Neuronal stem cell (in vitro differentiated cells): Measurements from ENCODE around the gene PLGRKT.

Experiments
- DNase-seq: peaks from one replicate; pipeline ENCODE4 v3.0.0-alpha.2; 2013; ENCODE audit warnings: low spot score
- H2AFZ ChIP-seq: one replicate; pipeline ENCODE4 v1.6.1; 2013; ENCODE audit warnings: mild to moderate bottlenecking, low read length, inconsistent platforms
- H2AK5ac ChIP-seq: 2 replicates; pipeline ENCODE4 v1.6.1; 2013; ENCODE audit warnings: low read depth, mild to moderate bottlenecking, inconsistent platforms, low read length, moderate library complexity, mixed read lengths
- H2BK120ac ChIP-seq: 2 replicates; pipeline ENCODE4 v1.6.1; 2013; ENCODE audit warnings: low read depth, mild to moderate bottlenecking, inconsistent platforms, low read length, moderate library complexity, mixed read lengths
- H2BK12ac ChIP-seq: one replicate; pipeline ENCODE4 v1.6.1; 2013; ENCODE audit warnings: low read length, inconsistent platforms
- H2BK15ac ChIP-seq: 2 replicates; pipeline ENCODE4 v1.6.1; 2013; ENCODE audit warnings: mild to moderate bottlenecking, low read length, inconsistent platforms, mixed read lengths
- H2BK5ac ChIP-seq: one replicate; pipeline ENCODE4 v1.6.1; 2013; ENCODE audit warnings: inconsistent platforms, mild to moderate bottlenecking, low read length, moderate library complexity
- H3K14ac ChIP-seq: one replicate; pipeline ENCODE4 v1.6.1; 2013; ENCODE audit warnings: low read length, inconsistent platforms
- H3K18ac ChIP-seq: 2 replicates; pipeline ENCODE4 v1.6.1; 2013; ENCODE audit warnings: low read length, inconsistent platforms
- H3K23ac ChIP-seq: 2 replicates; pipeline ENCODE4 v1.6.1; 2013; ENCODE audit warnings: low read depth, mild to moderate bottlenecking, mixed read lengths, low read length, inconsistent platforms; ENCODE audit not compliant: poor library complexity
- H3K27ac ChIP-seq: replicated peaks from 3 replicates; pipeline ENCODE4 v1.5.1; 2013; ENCODE audit warnings: low read length, inconsistent platforms
- H3K27me3 ChIP-seq, 3 experiments: 2 replicates each; pipeline ENCODE4 v1.6.1; 2013; ENCODE audit warnings: low read length in 3 of 3, mild to moderate bottlenecking in 2 of 3, inconsistent platforms in 1 of 3, low read depth in 1 of 3, mixed read lengths in 1 of 3, moderate library complexity in 1 of 3; ENCODE audit not compliant: control insufficient read depth in 3 of 3, insufficient read depth in 3 of 3
- H3K36me3 ChIP-seq, 2 donors: replicated peaks in 1 of 2; 2 replicates each; pipeline ENCODE4 v1.6.1; 2013; ENCODE audit warnings: low read length in 2 of 2; ENCODE audit not compliant: control insufficient read depth in 2 of 2, insufficient read depth in 2 of 2
- H3K4ac ChIP-seq: 2 replicates; pipeline ENCODE4 v1.6.1; 2013; ENCODE audit warnings: inconsistent platforms, mild to moderate bottlenecking, low read length, moderate library complexity
- H3K4me1 ChIP-seq, 2 donors: 1 replicate in 1 of 2; 2 replicates in 1 of 2; pipeline ENCODE4 v1.6.1; 2013; ENCODE audit warnings: low read length in 2 of 2, low read depth in 1 of 2; ENCODE audit not compliant: control insufficient read depth in 2 of 2, insufficient read depth in 1 of 2
- H3K4me2 ChIP-seq: one replicate; pipeline ENCODE4 v1.6.1; 2013; ENCODE audit warnings: mild to moderate bottlenecking, low read length, inconsistent platforms; ENCODE audit not compliant: insufficient read depth, poor library complexity, severe bottlenecking
- H3K4me3 ChIP-seq, 2 donors: 2 replicates each; pipeline ENCODE4 v1.5.1; 2013; ENCODE audit warnings: low read length in 2 of 2, mild to moderate bottlenecking in 2 of 2, inconsistent platforms in 1 of 2, moderate library complexity in 1 of 2
- H3K79me1 ChIP-seq: one replicate; pipeline ENCODE4 v1.6.1; 2013; ENCODE audit warnings: low read depth, mild to moderate bottlenecking, inconsistent platforms, low read length, moderate library complexity
- H3K9ac ChIP-seq: one replicate; pipeline ENCODE4 v1.6.1; 2013; ENCODE audit warnings: mild to moderate bottlenecking, low read depth, low read length, inconsistent platforms; ENCODE audit not compliant: poor library complexity
- H3K9me3 ChIP-seq, 2 donors: replicated peaks in 1 of 2; 2 replicates each; pipeline versions ENCODE3 to v1.6.1; 2013; ENCODE audit warnings: low read length in 2 of 2, mild to moderate bottlenecking in 2 of 2, inconsistent platforms in 1 of 2, low read depth in 1 of 2, mixed read lengths in 1 of 2, moderate library complexity in 1 of 2; ENCODE audit not compliant: control insufficient read depth in 2 of 2, insufficient read depth in 1 of 2
- H4K8ac ChIP-seq: one replicate; pipeline ENCODE4 v1.6.1; 2013; ENCODE audit warnings: low read depth, mild to moderate bottlenecking, inconsistent platforms, low read length, moderate library complexity
- H4K91ac ChIP-seq: one replicate; pipeline ENCODE4 v1.6.1; 2013; ENCODE audit warnings: low read length, low read depth, mild to moderate bottlenecking, inconsistent platforms; ENCODE audit not compliant: poor library complexity
- whole genome bisulfite sequencing, 2 donors: extraction: QIAGEN DNeasy Blood & Tissue Kit; methylation state at CpG; one replicate each; pipeline ENCODE4 v1.1.7; 2013; ENCODE audit warnings: missing lambda C conversion rate in 2 of 2, mixed read lengths in 1 of 2; ENCODE audit not compliant: insufficient read length in 2 of 2, insufficient replicate concordance in 1 of 2; ENCODE audit errors: extremely low coverage in 2 of 2; 5-methylcytosine and 5-hydroxymethylcytosine counted together

Gene PLGRKT

GRCh38 chr9:5355817-5356216 is 81.9 kb downstream of the PLGRKT start:
- H2AK5ac ChIP-seq: no peak overlapping the region
- no peak overlapping the region for H3K4me3 ChIP-seq
- no peak overlapping the region for H2AFZ ChIP-seq
- no CpG with 5 or more reads among the region's 2 CpGs for WGBS, 2 donors
- H2BK15ac ChIP-seq: no peak overlapping the region
- no peaks in the 10 kb centered on the region for H3K4me1 ChIP-seq
- H3K18ac ChIP-seq: no peak overlapping the region
- no peak overlapping the region for H3K9ac ChIP-seq
- no peaks in the 10 kb centered on the region for H3K79me1 ChIP-seq
- no peak overlapping the region for H3K4ac ChIP-seq
- H3K36me3 ChIP-seq: no peaks in the 10 kb centered on the region
- no peak overlapping the region for H2BK5ac ChIP-seq
- no peak overlapping the region for H3K23ac ChIP-seq
- H3K27ac ChIP-seq: no peak overlapping the region
- no peaks in the 10 kb centered on the region for H3K9me3 ChIP-seq
- DNase-seq: no peak
- H2BK12ac ChIP-seq: no peak overlapping the region
- no peak overlapping the region for H3K14ac ChIP-seq
- H3K4me2 ChIP-seq: no peak overlapping the region
- H4K91ac ChIP-seq: no peak overlapping the region
- H4K8ac ChIP-seq: no peak overlapping the region
- H3K27me3 ChIP-seq: no peaks in the 10 kb centered on the region
- H2BK120ac ChIP-seq: no peak overlapping the region

DNA sequence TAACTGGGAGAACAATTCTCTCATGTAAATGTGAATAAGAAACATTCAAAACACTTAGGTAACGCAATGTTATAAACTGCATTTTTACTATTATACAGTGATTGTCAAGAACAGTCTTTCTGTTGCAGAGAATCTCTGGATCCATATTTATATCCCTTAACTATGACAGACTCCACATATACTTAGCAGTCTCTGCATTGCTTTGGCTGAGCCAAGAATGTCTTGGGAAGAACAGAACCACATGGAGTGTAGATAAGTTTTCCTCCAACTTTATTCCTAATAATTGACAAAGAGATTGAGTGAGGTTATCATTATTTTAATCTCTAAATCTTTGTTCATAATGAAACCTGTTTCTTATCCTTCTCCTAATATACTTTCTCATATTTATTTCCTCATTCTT is 82.5 kb downstream of the PLGRKT start:
- H3K79me1 ChIP-seq: no peaks in the 10 kb centered on the region
- no peak overlapping the region for H2BK12ac ChIP-seq
- no peak overlapping the region for H4K91ac ChIP-seq
- no peak overlapping the region for H2AFZ ChIP-seq
- no peak overlapping the region for H3K14ac ChIP-seq
- no peaks in the 10 kb centered on the region for H3K4me1 ChIP-seq
- H2BK15ac ChIP-seq: no peak overlapping the region
- no peaks in the 10 kb centered on the region for H3K36me3 ChIP-seq
- H2AK5ac ChIP-seq: no peak overlapping the region
- no peak overlapping the region for H3K4me2 ChIP-seq
- H3K18ac ChIP-seq: no peak overlapping the region
- WGBS, 2 donors: no CpG with 5 or more reads among the region's 1 CpG
- no peak overlapping the region for H3K23ac ChIP-seq
- H2BK5ac ChIP-seq: no peak overlapping the region
- H3K4me3 ChIP-seq: no peak overlapping the region
- H3K27me3 ChIP-seq: no peaks in the 10 kb centered on the region
- no peak overlapping the region for H2BK120ac ChIP-seq
- H3K4ac ChIP-seq: no peak overlapping the region
- H3K9ac ChIP-seq: no peak overlapping the region
- no peak for DNase-seq
- no peak overlapping the region for H3K27ac ChIP-seq
- H4K8ac ChIP-seq: no peak overlapping the region
- no peaks in the 10 kb centered on the region for H3K9me3 ChIP-seq

DNA sequence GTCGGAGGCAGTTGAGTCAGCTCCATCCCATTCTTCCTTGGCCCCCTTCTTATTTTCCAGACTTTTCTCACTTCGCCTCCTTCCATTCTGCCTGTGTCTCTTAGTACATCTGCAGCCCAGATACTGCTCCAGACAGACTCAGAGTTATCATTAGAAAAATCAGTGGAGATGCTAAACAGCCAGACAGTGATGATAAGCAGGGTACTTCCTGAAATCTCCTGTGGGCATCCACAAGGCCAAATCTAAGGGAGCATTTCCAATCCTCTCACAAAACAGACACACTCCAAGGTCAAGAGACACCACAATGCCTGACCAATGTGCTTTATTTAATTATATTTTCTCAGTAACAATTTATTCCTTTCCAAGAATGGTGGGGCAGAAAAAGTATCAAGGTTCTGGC is 83.5 kb downstream of the PLGRKT start:
- no peak for DNase-seq
- Histone ChIP-seq H3K4me1 (no peaks in the 10 kb centered on the region), H3K4ac (no peak overlapping the region), H3K14ac (no peak overlapping the region), H3K36me3 (no peaks in the 10 kb centered on the region), H2BK12ac (no peak overlapping the region), H3K9ac (no peak overlapping the region), H3K9me3 (no peaks in the 10 kb centered on the region), H2AK5ac (no peak overlapping the region), H3K4me3 (no peak overlapping the region), H2BK5ac (no peak overlapping the region), H2BK120ac (no peak overlapping the region), H3K23ac (no peak overlapping the region), H4K91ac (no peak overlapping the region), H3K4me2 (no peak overlapping the region), H3K27ac (no peak overlapping the region), H3K18ac (no peak overlapping the region), H3K79me1 (no peaks in the 10 kb centered on the region), H2BK15ac (no peak overlapping the region), H2AFZ (no peak overlapping the region), H3K27me3 (no peaks in the 10 kb centered on the region), H4K8ac (no peak overlapping the region)
- WGBS, 2 donors: no CpG with 5 or more reads among the region's 2 CpGs

DNA sequence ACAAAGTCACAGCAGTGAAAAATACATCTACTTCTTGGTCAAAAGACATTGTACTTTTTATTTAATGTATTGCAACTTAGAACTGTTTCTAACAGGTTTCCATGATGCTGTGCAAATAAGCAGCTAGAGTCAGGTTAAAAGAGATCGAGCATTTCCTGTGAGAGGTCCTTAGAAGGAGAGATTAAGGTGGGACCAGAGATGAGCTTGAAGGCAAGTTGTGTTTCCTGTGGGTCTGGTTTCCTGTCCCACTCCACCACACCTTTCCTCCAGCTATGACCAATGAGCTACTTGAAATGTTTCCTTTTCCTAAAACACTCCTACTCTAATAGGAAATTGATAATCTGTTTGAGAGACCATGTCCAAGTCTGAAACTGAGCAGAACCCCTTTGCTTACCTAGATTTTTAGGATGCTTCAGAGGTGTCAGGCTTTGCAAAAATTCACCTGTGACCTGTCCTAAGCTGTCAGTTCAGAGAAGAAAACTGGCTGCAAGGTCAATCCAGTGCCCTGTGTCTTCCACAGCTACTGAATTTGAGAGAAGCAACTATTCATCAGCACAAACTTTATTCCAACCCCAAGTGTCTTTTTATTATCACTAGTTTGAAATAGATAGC is 85.0 kb downstream of the PLGRKT start:
- Histone ChIP-seq H3K36me3 (no peaks in the 10 kb centered on the region), H3K9me3 (no peaks in the 10 kb centered on the region), H3K4me3 (no peak overlapping the region), H2BK120ac (no peak overlapping the region), H4K91ac (no peak overlapping the region), H3K27me3 (no peaks in the 10 kb centered on the region), H3K4me2 (no peak overlapping the region), H3K27ac (no peak overlapping the region), H3K14ac (no peak overlapping the region), H3K9ac (no peak overlapping the region), H4K8ac (no peak overlapping the region), H3K23ac (no peak overlapping the region), H2BK15ac (no peak overlapping the region), H2BK5ac (no peak overlapping the region), H3K4me1 (no peaks in the 10 kb centered on the region), H3K4ac (no peak overlapping the region), H3K18ac (no peak overlapping the region), H2AK5ac (no peak overlapping the region), H2BK12ac (no peak overlapping the region), H3K79me1 (no peaks in the 10 kb centered on the region), H2AFZ (no peak overlapping the region)
- DNase-seq: no peak
- WGBS, 2 donors: no CpG with 5 or more reads among the region's 1 CpG
